NB4 (cell line): ENCODE measurements around the gene DNAJB14.

Source experiments
- CTCF ChIP-seq: IDR thresholded peaks from one replicate; pipeline ENCODE4 v1.5.1; 2012; ENCODE audit warnings: low read depth, low read length
- MAX ChIP-seq: IDR thresholded peaks from 2 replicates; pipeline ENCODE4 v1.6.1; 2011; ENCODE audit warnings: low read depth, low read length
- POLR2A ChIP-seq: IDR thresholded peaks from 2 replicates; pipeline ENCODE4 v1.6.1; 2011; ENCODE audit warnings: mild to moderate bottlenecking; ENCODE audit not compliant: insufficient read length; ENCODE audit errors: extremely low read depth

- no peak for TF ChIP-seq POLR2A
- TF ChIP-seq CTCF = no peak
- no peak for TF ChIP-seq MAX
These were observed 766 bp upstream of the DNAJB14 start for GRCh38 chr4:99947190-99947578.
